Neural progenitor cell (in vitro differentiated cells): ENCODE results near the gene FBN2. TPM values are rescaled to one million over a fixed set of nuclear protein-coding genes. Genes with fewer than 3 reads are reported as not detected.

Source experiments
- DNase-seq: peaks from one replicate; pipeline ENCODE4 v3.0.0-alpha.2; 2016; ENCODE audit warnings: low spot score
- H2AFZ ChIP-seq: fragments of 200-600 bp; sonication (generic); replicated peaks from 2 replicates; pipeline ENCODE4 v1.6.1; 2016; ENCODE audit warnings: antibody characterized with exemption
- H3F3A ChIP-seq: fragments of 200-600 bp; sonication (generic); 2 replicates; pipeline ENCODE4 v1.6.1; 2016; ENCODE audit warnings: antibody characterized with exemption, low read depth
- H3K27ac ChIP-seq: fragments of 200-600 bp; sonication (generic); 2 replicates; pipeline ENCODE4 v1.5.1; 2016; ENCODE audit warnings: mild to moderate bottlenecking
- H3K27me3 ChIP-seq: fragments of 200-600 bp; sonication (generic); 2 replicates; pipeline ENCODE4 v1.6.1; 2016; ENCODE audit warnings: mild to moderate bottlenecking, moderate library complexity
- H3K36me3 ChIP-seq: fragments of 200-600 bp; sonication (generic); 2 replicates; pipeline ENCODE4 v1.5.1; 2016
- H3K4me1 ChIP-seq: fragments of 200-600 bp; sonication (generic); 2 replicates; pipeline ENCODE4 v1.6.1; 2016; ENCODE audit warnings: mixed run types
- H3K4me2 ChIP-seq: fragments of 200-600 bp; sonication (generic); 2 replicates; pipeline ENCODE4 v1.6.1; 2016
- H3K4me3 ChIP-seq: fragments of 200-600 bp; sonication (generic); 2 replicates; pipeline ENCODE4 v1.5.1; 2016
- H3K79me2 ChIP-seq: fragments of 200-600 bp; sonication (generic); 2 replicates; pipeline ENCODE4 v1.6.1; 2016; ENCODE audit warnings: low read depth
- H3K9ac ChIP-seq: fragments of 200-600 bp; sonication (generic); 2 replicates; pipeline ENCODE4 v1.6.1; 2016
- H3K9me3 ChIP-seq: fragments of 200-600 bp; sonication (generic); 2 replicates; pipeline ENCODE4 v1.5.1; 2016; ENCODE audit warnings: low read depth
- H4K20me1 ChIP-seq: fragments of 200-600 bp; sonication (generic); 2 replicates; pipeline ENCODE4 v1.6.1; 2016; ENCODE audit warnings: low read depth
- H3K27ac Mint-ChIP-seq: 3 replicates; pipeline ENCODE4 v1.8.0; 2021; ENCODE audit warnings: mixed read lengths
- H3K27me3 Mint-ChIP-seq: 2 replicates; pipeline ENCODE4 v1.8.0; 2022; ENCODE audit warnings: low read depth, mild to moderate bottlenecking, inconsistent platforms, moderate library complexity, mixed read lengths; ENCODE audit not compliant: insufficient read depth
- H3K36me3 Mint-ChIP-seq: 3 replicates; pipeline ENCODE4 v1.8.0; 2021; ENCODE audit warnings: mixed read lengths
- H3K4me1 Mint-ChIP-seq: 3 replicates; pipeline ENCODE4 v1.8.0; 2021; ENCODE audit warnings: mixed read lengths
- H3K4me3 Mint-ChIP-seq: 3 replicates; pipeline ENCODE4 v1.8.0; 2021; ENCODE audit warnings: mild to moderate bottlenecking, moderate library complexity, mixed read lengths
- H3K9me3 Mint-ChIP-seq: 3 replicates; pipeline ENCODE4 v1.8.0; 2020; ENCODE audit warnings: mixed read lengths
- CTCF ChIP-seq: fragments of 200-600 bp; sonication (generic); IDR thresholded peaks from 2 replicates; pipeline ENCODE4 v1.5.1; 2017; ENCODE audit warnings: antibody characterized with exemption, mild to moderate bottlenecking
- EZH2 ChIP-seq: fragments of 200-600 bp; sonication (generic); IDR thresholded peaks from 2 replicates; pipeline ENCODE4 v1.6.1; 2017; ENCODE audit warnings: antibody characterized with exemption, mild to moderate bottlenecking, moderate library complexity
- EZH2phosphoT487 ChIP-seq: fragments of 200-600 bp; sonication (generic); IDR thresholded peaks from 2 replicates; pipeline ENCODE4 v1.6.1; 2017; ENCODE audit warnings: antibody characterized with exemption
- total RNA-seq: library from RNA; depleted of rRNA; stranded (reverse); fragments of >200 nt; gene quantifications from 2 replicates; pipeline ENCODE4 v1.2.3, GENCODE V29; 2015; ENCODE audit warnings: low replicate concordance

Gene FBN2
- total RNA-seq, 1 donor from 2014 or later, result 88.1 TPM

- H4K20me1 ChIP-seq, result no peaks in the 10 kb centered on the region
- Mint-ChIP-seq H3K9me3 (no peaks in the 10 kb centered on the region), H3K36me3 (peaks cover 9% of the 10 kb centered on the region), H3K27me3 (no peaks in the 10 kb centered on the region), H3K27ac (no peak overlapping the region), H3K4me1 (no peaks in the 10 kb centered on the region), H3K4me3 (no peak overlapping the region)
- peak; percentile 64 for TF ChIP-seq EZH2phosphoT487
- no peak for TF ChIP-seq CTCF
- no peak for TF ChIP-seq EZH2
- no peak overlapping the region for H3K4me3 ChIP-seq
- no peaks in the 10 kb centered on the region for H3K9me3 ChIP-seq
- H3F3A ChIP-seq, result no peaks in the 10 kb centered on the region
- no peak overlapping the region for H3K27ac ChIP-seq
- H2AFZ ChIP-seq, result no peak overlapping the region
- peak; percentile 17 for DNase-seq
- no peak overlapping the region for H3K9ac ChIP-seq
- H3K4me2 ChIP-seq, result peak overlapping the region; percentile 52
- no peaks in the 10 kb centered on the region for H3K79me2 ChIP-seq
- H3K36me3 ChIP-seq, result peaks cover 5% of the 10 kb centered on the region
- peaks cover 18% of the 10 kb centered on the region for H3K4me1 ChIP-seq
- no peaks in the 10 kb centered on the region for H3K27me3 ChIP-seq
These were observed 96.1 kb downstream of the FBN2 start for GRCh38 chr5:128441941-128442350.

- no peaks in the 10 kb centered on the region for H3K27me3 Mint-ChIP-seq
- H3K4me2 ChIP-seq, result no peak overlapping the region
- no peaks in the 10 kb centered on the region for H3K9me3 ChIP-seq
- peak; percentile 29 for DNase-seq
- H3K9ac ChIP-seq, result no peak overlapping the region
- H3K4me3 ChIP-seq, result no peak overlapping the region
- H3K4me3 Mint-ChIP-seq, result no peak overlapping the region
- H3K36me3 ChIP-seq, result peaks cover 3% of the 10 kb centered on the region
- no peak overlapping the region for H3K27ac Mint-ChIP-seq
- H3K9me3 Mint-ChIP-seq, result no peaks in the 10 kb centered on the region
- peaks cover 18% of the 10 kb centered on the region for H3K4me1 ChIP-seq
- no peak for TF ChIP-seq EZH2phosphoT487
- TF ChIP-seq CTCF, result no peak
- TF ChIP-seq EZH2, result no peak
- H3K27ac ChIP-seq, result no peak overlapping the region
- H3K79me2 ChIP-seq, result no peaks in the 10 kb centered on the region
- H3F3A ChIP-seq, result no peaks in the 10 kb centered on the region
- H3K4me1 Mint-ChIP-seq, result no peaks in the 10 kb centered on the region
- H3K27me3 ChIP-seq, result no peaks in the 10 kb centered on the region
- H3K36me3 Mint-ChIP-seq, result peaks cover 7% of the 10 kb centered on the region
- H4K20me1 ChIP-seq, result no peaks in the 10 kb centered on the region
- no peak overlapping the region for H2AFZ ChIP-seq
These were observed 96.9 kb downstream of the FBN2 start for GRCh38 chr5:128441165-128441564.

- Histone ChIP-seq H3K9ac (no peak overlapping the region), H3K79me2 (no peaks in the 10 kb centered on the region), H3K9me3 (no peaks in the 10 kb centered on the region), H3K36me3 (no peaks in the 10 kb centered on the region), H2AFZ (no peak overlapping the region), H3K27ac (no peak overlapping the region), H3F3A (no peaks in the 10 kb centered on the region), H3K4me3 (no peak overlapping the region), H3K4me2 (no peak overlapping the region), H3K27me3 (no peaks in the 10 kb centered on the region), H3K4me1 (peaks cover 10% of the 10 kb centered on the region), H4K20me1 (no peaks in the 10 kb centered on the region)
- Mint-ChIP-seq H3K36me3 (no peaks in the 10 kb centered on the region), H3K4me1 (no peaks in the 10 kb centered on the region), H3K27ac (no peak overlapping the region), H3K9me3 (no peaks in the 10 kb centered on the region), H3K27me3 (no peaks in the 10 kb centered on the region), H3K4me3 (no peak overlapping the region)
- TF ChIP-seq EZH2 (no peak), EZH2phosphoT487 (no peak), CTCF (no peak)
- no peak for DNase-seq
These were observed 101.3 kb downstream of the FBN2 start for GRCh38 chr5:128436749-128437188.
